HG03103 (cell line): ENCODE measurements around the gene FSTL4.

ENCODE experiments used
- ATAC-seq: cut with Tn5 transposase; IDR thresholded peaks from one replicate; pipeline ENCODE4 v1.9.1; 2021; ENCODE audit warnings: low read depth; ENCODE audit not compliant: unreplicated experiment

Gene FSTL4

DNA sequence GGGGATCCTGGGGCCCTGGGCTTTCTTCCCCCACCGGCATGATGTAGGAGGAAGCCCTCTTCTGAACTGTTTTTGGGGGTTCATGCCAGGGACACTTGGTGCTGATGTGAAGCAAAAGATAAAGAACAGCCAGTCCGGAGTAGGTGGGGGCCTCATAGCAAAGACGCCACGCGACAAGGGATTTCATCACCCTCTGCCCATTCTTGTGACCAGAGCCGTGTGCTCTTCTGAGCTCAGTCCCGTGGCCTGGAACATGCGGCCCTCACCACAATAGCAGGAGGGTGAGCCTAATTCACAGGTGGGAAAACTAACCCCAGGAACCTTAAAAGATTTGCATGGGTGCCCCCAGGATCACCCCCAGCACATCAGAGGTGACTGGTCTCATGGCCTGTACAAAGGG, 334.6 kb downstream of the FSTL4 start:
- no peak for ATAC-seq

DNA sequence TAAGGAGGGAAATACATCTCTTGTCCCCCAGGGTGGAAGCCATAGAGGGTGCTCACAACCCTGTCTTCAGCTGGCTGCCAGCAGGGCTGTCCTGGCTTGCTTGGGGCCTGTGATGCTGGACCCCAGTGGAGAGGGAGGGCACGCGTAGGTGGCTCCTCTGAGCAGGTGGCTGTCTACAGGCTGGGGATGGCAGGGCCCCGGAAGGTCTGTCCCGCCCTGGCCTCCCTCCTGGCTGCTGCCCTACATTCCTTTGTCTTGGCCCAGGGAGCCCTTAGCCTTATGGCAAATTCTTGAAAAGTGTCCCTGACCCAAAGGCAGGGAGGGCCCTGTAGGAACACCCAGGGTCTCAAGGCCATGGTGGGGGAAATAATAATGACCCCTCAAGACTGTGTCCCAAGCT, 336.2 kb downstream of the FSTL4 start:
- ATAC-seq = no peak

DNA sequence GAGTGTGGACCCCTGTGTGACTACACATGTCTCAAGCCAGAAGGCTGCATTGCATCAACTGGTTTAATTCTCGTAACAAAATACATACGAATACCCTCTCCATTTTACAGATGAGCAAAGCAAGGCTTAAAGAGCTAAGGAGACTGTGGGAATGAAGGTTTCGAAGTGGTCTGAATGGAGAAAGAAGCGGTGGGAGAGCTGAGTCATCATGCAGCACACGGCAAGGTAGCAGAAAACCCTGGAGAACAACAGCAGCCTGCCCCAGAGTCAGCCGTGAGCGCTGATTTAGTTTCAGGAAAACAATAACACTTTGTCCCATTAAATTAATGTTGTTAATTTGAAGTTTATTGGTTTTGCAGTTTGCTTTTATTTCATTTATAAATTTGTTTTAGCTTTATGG, 336.7 kb downstream of the FSTL4 start:
- no peak for ATAC-seq

DNA sequence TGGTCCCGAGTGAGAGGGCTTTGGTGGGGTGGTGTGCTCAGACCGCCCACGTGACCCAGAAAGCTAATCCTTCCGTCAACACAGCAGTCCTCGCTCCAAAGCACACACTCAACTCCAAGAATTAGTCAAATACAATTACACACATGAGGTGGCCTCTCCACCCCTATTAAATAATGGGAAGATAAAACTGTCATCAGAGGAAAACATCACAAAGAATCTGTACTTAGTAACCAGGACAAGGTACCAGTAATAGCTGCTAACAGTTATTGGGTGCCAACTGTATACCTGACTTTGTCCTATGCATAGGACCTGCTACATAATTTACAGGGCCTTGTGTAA, 337.8 kb downstream of the FSTL4 start:
- no peak for ATAC-seq

DNA sequence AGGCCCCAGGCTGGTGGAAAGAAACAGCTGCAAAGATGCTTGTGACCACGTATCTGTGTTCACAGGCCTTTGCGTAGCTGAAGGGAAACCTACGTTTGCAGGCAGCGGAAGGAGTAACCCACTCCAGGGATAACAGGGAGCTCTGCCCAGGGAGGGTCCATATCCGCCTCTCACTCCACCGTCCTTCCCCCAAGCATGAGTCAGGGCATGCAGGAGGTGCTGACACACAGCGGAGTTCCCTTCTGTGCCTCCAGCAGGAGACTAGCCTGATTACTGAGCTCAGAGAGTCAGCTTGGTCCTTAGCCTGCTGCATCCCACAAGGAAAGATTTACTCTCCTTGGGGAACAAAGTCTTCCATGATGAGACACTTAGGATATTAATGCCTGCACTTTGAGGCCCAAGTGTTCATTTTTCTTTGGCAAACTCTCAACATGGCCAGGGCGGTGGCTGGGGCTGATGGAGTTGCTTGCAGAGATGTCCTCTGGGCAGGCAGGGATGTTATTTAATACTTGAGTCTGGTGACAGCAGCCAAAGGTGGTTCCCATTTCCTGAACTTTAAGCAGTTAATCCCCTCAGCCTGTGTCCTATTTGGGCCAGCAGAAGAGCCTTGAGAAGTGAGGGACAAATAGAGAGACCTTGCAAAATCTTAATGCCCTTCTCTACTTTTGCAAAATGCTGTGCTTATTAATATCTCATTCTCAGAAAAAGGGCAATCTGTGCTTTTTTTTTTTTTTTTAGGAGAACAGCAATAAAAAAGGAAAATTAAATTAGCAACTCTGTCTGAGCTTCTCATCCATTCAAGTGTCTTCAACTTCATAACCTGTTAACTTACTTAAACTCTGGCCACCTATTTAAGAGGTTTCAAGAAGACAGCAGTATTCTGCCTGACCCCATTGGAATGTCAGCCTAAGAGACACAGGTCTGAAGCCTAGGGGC, 338.4 kb downstream of the FSTL4 start:
- ATAC-seq = no peak

DNA sequence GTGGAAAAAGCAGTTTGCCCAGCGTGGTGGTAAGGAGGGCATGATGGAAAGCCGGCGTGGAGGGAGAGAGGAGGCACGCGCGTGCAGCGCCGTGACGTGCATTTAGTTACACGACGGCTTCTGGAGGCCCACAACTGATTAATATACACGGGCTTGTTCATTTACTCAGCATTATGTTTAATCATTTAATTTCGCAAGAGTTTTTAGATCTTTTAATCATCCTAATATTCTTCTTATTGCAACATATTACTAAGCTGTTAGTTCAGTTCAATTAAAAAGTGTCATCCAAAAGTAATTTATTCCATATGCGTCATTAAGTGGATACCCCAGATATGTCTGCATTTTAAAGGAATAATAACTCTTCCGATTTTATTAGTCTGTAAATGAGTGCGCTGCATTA, 340.0 kb downstream of the FSTL4 start:
- ATAC-seq = no peak

DNA sequence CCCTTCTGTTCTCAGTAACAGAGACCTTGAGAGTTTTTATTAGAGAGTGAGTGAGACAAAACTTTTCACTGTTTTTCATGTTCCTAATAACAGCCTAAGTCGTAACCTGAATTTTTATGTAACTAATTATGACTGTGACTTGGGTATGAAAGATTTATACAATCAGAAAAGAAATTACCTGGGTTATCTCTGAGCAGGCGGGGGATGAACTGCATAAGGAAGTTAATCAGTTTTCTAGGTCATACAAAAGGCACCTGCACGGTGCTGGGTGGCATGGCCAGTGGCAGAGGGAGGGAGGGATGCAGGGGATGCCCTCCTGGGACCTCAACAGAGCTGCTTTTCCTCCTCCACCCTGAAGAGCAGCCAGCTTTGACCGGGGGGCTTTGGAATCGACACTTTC, 340.7 kb downstream of the FSTL4 start:
- no peak for ATAC-seq

DNA sequence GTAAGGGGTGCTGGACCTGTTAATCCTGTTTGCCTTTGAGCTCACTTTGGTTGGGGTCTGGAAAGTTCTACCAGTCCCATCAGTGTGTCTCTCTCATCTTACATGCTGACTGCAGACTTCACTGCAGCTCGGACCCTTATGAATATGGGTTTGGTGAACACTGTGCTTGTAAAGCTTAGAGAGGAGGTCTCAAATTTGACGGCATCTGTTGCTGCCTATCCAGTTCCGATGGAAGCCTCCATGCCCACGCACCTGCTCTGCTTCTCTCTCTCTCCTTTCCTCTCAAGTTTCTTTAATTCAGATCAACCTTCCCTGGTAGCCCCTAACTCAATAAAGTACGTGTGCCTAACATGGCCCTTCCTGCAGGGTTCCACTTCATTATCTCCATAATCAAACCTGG, 342.6 kb downstream of the FSTL4 start:
- no peak for ATAC-seq

DNA sequence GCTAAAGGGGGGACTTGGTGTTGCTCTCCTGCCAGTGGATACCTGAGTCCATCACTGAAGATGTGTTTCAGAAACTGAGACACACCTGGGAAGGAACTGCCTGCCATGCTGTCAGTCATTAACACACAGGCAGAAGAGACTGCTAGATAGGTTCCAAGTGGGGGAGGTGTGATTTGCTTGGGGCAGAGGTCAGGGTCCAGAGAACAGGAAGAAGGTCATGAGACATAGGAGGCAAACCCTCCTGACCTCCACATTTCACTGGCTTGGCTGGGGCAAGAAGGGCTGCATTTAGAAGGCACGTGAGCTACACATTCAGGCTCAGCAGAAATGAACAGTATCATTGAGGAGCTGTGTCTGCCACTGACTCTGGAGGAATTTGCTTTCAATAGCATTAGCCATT, 344.7 kb downstream of the FSTL4 start:
- ATAC-seq = no peak

DNA sequence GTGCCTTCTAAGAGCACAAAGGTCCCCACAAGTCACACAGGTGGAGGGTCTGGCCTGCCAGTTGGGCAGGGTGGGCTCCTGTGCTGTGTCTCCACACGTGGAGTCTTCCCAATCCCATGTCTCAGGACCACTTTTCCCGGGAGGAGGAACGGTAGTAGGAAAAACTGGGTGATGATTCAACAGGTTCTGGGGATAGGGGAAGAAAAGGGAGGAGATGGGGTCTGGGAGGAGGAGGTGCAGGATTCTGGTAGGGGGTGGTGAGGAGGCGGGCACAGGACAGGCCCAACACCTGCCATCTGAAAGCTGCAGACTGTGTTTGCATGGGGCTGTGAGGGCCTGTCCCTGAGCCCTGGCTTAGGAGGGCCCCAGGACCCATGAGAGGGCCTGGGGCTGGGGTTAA, 345.4 kb downstream of the FSTL4 start:
- ATAC-seq = no peak

DNA sequence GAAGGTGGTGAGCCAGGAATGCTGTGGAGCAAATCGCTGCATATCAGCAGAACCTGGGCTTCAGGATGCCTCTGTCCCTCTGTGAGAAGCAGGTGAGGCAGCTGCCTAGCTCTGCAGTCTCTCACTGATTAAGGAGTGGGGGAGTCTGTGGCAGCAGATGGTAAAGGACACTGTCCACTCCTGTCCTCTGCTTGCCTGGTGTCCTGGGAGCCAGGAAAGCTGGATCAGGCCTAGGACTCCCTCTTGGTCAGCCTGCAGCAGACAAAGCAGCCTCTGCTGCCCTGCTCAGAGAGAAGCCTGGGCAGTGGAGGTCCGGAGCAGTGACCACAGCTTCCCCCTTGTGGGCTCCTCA, 345.8 kb downstream of the FSTL4 start:
- ATAC-seq = no peak

DNA sequence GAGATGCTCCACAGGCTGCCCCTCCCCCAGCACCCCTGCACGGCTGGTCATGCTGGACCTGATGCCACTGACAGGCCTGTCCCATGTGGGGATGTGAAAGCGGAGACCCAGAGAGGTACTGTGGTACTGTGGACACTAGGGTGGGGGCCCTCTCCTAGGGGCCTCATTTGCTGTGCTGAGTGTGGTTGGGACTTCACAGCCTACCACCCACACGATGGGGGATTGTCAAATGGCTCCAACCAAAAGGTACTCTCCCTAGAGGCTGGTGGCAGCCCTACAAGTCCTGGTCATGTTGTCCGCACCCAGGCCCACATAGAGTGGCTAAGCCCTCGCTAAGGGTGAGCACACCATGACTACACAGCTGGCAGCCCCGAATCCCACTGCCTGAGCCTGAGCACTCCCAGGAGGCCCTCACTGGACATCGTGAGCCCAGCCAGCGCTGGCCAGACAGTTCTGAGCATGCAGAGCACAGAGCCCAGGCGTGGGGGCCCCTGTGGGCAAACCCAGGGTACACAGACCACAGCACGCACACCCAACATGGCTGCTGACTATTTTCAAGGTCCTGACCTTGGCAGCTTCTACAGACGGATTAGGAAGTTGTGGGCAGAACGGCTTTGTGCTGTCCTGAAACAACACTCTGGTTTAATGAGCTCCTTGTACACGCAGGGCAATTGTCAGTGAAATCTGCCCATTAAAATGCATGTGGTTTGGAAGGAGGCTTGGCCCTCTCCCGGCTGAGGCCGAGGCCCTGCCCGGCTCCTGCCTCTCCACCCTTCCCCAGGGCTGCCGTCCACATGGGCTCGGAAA, 346.4 kb downstream of the FSTL4 start:
- no peak for ATAC-seq

DNA sequence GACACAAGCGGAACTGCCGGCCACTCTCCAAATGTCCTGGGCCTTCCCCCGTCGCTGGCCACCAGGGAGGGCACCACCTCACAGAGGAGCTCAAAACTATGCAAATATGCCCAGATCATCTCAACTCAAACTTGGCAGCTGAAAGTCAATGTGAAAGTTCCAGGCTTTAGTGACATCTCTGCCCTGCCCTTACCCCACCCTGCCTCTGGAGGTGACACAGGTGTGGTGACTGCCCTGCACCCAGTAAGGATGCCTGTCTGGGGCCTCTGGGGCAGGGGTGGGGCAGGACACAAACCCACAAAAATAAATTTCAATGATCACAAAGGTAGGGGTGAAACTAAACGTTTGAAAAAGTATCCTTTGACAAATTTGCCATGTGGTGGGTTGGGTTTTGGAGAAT, 347.1 kb downstream of the FSTL4 start:
- no peak for ATAC-seq

DNA sequence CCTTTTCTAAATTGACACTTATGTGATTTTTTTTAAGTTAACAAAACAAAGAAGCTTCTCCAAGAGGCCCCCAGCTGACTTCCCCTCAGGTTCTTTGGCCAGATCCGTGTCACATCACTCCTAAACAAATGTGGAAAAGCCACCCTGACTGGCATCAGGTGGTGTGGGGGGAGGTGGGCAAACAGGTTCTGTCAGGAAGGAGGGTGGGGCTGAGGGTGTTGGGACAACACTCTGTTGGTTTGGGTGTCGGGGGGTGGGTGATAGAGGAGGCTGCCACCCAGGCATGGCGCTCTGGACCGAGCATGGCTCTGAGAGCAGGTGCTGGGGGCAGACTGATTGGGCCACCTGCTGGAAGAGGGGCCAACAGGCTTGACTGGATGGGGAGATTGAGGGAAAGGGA, 349.7 kb downstream of the FSTL4 start:
- ATAC-seq = no peak

DNA sequence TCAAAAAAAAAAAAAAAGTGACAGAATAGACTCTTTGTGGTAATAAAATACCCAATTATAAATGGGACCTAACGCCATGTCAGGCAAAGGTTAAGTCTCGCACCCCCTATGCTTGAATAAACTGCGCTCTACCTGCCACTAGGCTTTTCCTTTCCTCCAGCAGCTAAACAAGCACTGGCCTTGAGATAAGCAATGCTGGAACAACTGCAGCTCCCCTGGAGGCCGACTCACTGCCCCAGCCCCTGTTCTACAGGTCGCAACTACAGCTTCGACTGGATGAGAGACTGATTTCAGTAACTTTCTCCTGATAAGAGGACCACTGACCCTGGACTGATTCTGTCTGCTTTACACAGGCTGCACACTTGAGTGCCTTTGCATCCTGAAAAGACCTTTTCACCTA, 350.3 kb downstream of the FSTL4 start:
- ATAC-seq = no peak

DNA sequence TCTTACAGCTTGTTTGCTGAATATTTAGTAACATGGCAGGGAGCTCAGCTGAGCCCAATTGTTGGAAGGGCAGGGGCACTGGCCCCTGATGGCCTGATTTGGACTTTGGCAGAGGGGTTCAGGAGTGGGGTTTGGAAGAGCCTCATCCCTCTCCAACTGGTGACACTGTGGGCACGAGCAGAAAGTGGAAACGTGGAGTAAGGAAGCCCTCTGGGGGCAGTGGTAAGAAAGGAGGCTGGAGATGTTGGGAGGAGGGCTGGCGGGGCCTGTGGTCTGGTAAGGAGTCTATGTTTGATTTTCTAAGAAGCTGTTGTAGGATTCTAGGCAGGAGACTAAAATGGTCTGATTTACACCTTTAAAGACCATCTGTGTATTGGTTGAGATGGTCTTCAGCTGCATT, 351.6 kb downstream of the FSTL4 start:
- ATAC-seq = no peak

DNA sequence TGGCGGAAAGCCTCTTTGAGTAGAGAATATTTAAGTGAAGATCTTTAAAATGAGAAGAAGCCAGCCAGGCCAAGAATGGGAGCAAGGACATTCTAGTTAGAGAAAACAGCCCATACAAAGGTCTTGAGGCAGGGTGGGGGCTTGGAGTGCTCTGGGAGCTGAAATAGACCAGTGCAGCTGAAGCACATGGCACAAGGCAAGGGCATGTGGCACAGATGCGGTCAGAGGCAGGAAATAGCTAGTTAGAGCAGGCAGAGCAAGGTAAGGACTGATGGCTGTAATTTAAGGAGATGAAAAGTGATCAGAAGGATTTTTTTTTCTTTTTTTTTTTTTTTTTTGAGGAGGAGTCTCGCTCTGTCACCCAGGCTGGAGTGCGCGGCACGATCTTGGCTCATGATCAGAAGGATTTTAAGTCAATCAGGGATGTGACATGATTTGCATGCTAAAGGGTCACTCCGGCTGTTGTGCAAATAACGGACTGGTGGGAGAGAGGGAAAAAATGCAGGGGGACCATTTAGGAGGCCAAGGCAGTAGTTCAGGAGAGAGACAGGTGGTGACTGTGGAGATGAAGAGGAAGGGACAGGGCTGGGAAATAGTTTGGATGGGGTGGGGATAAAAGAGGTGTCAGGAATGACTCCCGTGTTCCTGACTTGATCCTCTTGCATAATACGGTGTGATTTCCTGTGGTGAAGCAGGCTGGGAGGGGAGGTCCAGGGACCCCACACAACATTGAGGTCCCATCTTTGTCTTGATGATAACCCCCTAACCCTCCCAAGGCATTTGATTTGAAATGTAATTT, 352.9 kb downstream of the FSTL4 start:
- no peak for ATAC-seq

DNA sequence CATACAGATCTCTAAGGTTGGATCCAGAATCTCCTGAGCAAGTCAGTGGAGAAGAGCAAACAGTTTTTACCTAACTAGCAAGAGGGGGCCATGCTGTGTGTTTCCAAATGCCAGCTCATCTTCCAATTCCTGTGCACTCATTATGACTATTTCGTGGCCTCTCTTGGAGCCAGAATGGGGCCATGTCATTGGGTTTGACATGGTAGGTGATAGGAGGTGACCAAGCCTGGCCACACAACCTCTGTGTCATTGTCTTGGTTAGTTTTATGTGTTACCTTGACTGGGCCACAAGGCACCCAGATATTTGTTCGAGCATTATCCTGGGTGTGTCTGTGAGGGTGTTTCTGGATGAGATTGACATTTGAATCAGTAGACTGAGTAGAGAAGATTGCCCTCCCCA, 354.4 kb downstream of the FSTL4 start:
- no peak for ATAC-seq

DNA sequence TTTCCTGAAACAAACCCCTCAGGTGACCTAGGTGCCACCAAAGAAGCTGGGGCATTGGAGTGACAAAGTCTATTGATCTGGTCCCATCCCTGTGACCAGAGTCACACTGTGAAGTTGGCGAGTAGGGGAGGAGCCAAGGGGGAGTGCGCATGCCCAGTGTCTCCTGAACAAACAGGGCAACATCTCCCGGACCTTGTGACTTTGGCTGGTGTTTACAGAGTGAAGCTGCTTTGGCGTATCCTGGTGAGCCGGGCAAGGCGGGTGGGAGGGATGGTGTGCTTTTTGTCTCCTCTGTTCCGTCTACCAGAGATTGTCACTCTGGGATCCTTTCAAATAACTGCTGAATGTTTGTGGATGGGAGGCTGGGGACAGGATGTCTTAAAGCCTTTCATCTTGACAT, 356.1 kb downstream of the FSTL4 start:
- ATAC-seq = no peak

DNA sequence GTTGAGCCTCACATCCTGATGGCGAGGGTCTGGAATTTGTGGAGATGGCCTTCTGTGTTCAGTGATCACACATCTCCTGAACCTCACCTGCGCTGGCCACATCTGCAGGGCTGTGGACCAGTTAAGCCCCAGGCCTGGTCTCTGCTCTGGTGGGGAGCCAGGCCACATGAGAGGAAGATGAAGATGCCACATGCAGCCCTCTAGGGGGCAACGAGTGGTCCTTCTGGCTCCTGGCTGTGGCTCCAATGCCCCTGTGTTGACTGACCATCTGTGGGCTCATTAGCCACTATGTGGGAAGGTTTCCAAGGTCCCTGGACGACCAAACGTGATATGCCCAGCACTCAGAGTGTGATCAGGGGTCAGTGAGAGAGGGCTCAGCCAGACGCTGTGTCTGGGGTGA, 357.5 kb downstream of the FSTL4 start:
- no peak for ATAC-seq

DNA sequence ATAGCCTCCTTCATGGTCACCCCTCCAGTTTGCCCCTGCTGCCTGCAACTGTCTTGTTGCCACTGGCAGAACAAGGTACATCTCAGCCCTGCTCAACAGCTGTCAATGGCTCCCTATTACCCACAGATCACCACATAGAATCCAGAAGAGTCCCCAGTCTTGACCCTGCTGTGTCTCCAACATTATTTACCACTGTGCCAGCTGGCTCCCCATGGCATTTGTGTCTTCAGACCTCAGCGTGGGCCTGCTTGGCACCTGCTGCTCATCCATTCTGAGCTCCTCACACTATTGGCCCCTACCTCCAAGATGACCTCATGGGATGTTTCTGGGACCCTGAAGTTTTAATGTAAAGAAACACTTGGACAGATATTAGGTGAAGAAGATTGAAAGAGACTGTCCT, 358.7 kb downstream of the FSTL4 start:
- no peak for ATAC-seq
